H1 (cell line): Measurements from ENCODE around the gene THEMIS. TPM values are rescaled to one million over a fixed set of nuclear protein-coding genes. Genes with fewer than 3 reads are reported as not detected.

Experiments
- CBX8 ChIP-seq: fragments of 300-800, 300-1000 bp; sonication (generic); IDR thresholded peaks from 2 replicates; pipeline ENCODE4 v1.7.1; 2016; ENCODE audit warnings: low read depth, low read length, borderline replicate concordance
- EGR1 ChIP-seq: IDR thresholded peaks from 2 replicates; pipeline ENCODE4 v1.6.1; 2011; ENCODE audit warnings: low read depth, low read length, borderline replicate concordance
- HDAC2 ChIP-seq, 2 experiments: fragments of 300-600 bp in 1 of 2; sonication (generic) in 1 of 2; IDR thresholded peaks; 2 replicates each; pipeline ENCODE4 v1.6.1; 2011 to 2012; ENCODE audit warnings: low read depth in 2 of 2, low read length in 2 of 2, mild to moderate bottlenecking in 2 of 2, moderate library complexity in 2 of 2, borderline replicate concordance in 1 of 2, inconsistent platforms in 1 of 2
- KDM5A ChIP-seq: fragments of 200-600 bp; IDR thresholded peaks from 2 replicates; pipeline ENCODE4 v1.7.1; 2012; ENCODE audit warnings: mild to moderate bottlenecking, low read length, inconsistent platforms, mixed read lengths
- RXRA ChIP-seq: IDR thresholded peaks from 2 replicates; pipeline ENCODE4 v1.6.1; 2011; ENCODE audit warnings: low read depth, mild to moderate bottlenecking, low read length, moderate library complexity; ENCODE audit not compliant: insufficient read depth
- SP4 ChIP-seq: IDR thresholded peaks from 2 replicates; pipeline ENCODE4 v1.6.1; 2012; ENCODE audit warnings: low read length, inconsistent platforms
- polyA plus RNA-seq, 7 experiments: library from polyadenylated mRNA; depleted of rRNA in 3 of 7; stranded (reverse) in 5 of 7; unstranded in 2 of 7; fragments of >200 nt in 5 of 7; fragments of 200-250 nt in 2 of 7; gene quantifications; 1 replicate in 5 of 7; 2 replicates in 1 of 7; 4 replicates in 1 of 7; pipeline versions ENCODE4 v1.2.1 to v1.2.3, GENCODE V29; 2011 to 2013; ENCODE audit warnings: missing spikeins in 2 of 7, mixed read lengths in 2 of 7
- total RNA-seq: library from RNA; stranded (reverse); fragmentation: NEBNext Ultra II Directional; extraction: Animal tissue kit (Norgen Biotek cat#: 25700); gene quantifications from 2 replicates; pipeline ENCODE4 v1.2.1, GENCODE V29; 2021

Gene THEMIS
- total and polyA plus RNA-seq, 2 of the 8 experiments (the other 6 are each of a cell fraction or from before 2014, with no cell fraction given) = not detected

- TF ChIP-seq SP4 (no peak), KDM5A (no peak), HDAC2 (IDR thresholded peaks at IDR 0.05; ENCODE audit: borderline replicate concordance in 1 of 2, low read depth in 2 of 2, low read length in 2 of 2) (no peak), RXRA (no peak), EGR1 (no peak), CBX8 (no peak)
- TF ChIP-seq, all 59 proteins: peak for 0
Observed at GRCh38 chr6:127946388-127946787, 45.5 kb upstream of the THEMIS start (continued).
